NCI-H524 treated with DMSO at 0.1 percent for 48 hours (cell line): Measurements from ENCODE around the gene MPPE1.

Experiments
- DNase-seq: peaks from one replicate; lab custom pipeline; 2025; lab: John Stamatoyannopoulos, UW

The MPPE1 gene

GRCh38 chr18:11884396-11885030 lies 23.6 kb downstream of the MPPE1 start:
- no peak for DNase-seq

- no peak for DNase-seq
These were observed 25.0 kb downstream of the MPPE1 start for GRCh38 chr18:11883153-11883552.

DNA sequence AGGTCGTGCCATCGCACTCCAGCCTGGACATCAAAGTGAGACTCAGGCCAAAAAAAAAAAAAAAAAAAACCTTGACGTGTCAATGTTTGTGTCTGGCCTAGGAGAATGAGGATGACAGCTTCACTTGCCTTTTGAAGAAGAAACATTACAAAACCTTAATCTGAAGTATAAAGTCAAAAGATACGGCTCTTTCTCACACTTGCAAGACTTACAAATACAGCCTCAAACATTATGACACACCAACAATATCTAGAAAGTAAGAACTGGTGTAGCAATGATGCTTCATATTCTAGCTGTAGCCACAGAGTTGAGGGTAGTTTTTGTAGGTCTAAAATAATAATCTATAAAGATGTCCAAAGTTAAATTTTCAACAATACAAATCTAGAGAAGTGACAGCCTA lies 25.5 kb downstream of the MPPE1 start:
- DNase-seq: no peak

DNA sequence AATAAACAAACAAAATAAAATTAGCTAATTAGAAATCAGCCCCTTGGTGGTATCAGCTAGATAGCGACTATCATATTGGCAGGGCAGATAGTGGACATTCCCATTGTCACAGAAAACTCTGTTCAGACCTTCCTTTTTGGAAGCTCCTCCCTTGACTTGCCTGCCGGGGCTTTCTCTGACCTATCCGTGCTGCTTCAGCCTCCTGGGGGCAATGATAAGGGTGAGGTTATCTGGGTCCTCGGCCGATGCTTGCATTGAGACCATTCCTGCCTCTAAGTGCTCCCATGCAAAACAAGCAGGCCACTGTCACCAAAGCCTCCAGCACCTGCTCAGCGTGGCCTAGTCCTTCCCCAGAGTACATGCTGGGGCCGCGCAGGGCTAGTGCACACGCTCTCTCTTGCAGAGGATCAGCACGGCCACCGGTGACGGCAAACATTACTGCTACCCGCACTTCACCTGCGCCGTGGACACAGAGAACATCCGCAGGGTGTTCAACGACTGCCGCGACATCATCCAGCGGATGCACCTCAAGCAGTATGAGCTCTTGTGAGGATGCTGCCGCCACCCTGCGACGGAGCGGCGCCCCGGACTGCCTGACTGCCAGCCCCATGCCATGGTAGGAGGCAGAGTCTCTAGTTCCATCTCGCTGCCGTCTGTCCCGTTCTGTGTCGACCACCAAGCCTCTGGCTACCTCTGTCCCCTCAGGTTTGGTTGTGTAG lies 27.4 kb downstream of the MPPE1 start:
- DNase-seq: no peak

DNA sequence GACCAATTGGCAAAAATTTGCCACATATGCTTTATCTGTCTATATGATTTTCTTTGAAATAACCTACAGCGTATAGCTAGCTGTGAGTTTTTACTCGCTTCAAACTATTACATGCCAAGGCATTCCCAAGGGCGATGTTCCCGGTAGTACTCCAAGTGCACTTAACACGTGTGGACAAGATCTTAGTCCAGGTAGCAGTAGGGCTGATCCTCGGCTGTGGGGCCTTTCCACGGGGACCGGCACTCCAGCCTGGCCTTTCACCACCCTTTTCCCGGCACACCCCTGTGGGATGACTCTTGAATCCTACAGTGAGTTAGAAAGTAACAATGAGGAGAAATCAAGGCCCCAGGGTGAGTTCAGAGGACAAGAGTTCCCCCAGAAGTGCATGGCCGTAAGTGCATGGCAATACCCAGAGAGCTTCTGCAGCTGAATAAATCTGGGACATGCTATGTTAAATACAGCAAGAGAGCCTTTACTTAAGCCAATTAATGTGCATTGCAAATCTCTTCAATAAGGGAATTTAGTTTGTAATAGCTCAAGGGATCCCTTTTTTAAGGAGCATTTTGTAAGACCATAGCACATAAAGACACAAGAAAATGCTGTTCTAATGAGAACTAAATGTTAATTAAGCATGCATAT lies 30.5 kb downstream of the MPPE1 start:
- no peak for DNase-seq

DNA sequence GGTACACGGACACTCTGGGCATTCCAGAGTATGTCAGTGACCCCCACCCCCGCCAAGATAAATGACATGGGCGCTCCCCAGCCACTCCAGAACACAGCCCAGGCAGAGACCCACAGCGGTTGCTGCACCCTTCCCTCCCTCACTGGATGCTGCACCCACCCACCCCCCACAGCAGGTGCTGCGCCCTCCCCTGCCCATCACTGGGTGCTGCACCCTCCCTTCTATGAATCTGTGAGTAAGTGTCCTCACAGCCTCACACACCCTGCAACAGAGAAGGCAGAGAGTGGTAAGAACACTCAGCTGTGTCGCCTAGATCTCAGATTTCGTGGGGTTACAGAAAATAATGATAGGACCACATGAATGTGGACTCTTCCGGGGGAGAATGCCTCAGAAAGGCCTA lies 33.4 kb downstream of the MPPE1 start:
- no peak for DNase-seq

- no peak for DNase-seq
These were observed 34.3 kb downstream of the MPPE1 start for GRCh38 chr18:11873670-11874340.

- DNase-seq: no peak
These were observed 35.5 kb downstream of the MPPE1 start for GRCh38 chr18:11872479-11873136.

GRCh38 chr18:11871501-11871900 lies 36.6 kb downstream of the MPPE1 start:
- no peak for DNase-seq

DNA sequence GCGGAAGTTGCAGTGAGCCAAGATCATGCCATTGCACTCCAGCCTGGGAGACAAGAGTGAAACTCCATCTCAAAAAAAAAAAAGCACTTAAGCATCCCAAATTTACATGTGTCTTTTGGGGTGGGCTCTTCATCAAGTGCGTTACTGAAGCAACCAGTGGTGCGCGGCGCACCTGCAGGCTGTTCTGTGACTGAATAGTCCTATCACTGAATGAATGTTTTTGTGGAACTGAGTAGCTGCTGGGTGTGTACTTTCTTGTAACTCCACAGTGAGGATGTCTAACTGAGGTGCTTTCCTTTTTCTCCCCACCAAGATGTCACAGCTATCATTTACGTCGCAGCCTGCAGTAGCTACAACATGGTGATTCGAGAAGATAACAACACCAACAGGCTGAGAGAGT lies 39.9 kb downstream of the MPPE1 start:
- DNase-seq: no peak

DNA sequence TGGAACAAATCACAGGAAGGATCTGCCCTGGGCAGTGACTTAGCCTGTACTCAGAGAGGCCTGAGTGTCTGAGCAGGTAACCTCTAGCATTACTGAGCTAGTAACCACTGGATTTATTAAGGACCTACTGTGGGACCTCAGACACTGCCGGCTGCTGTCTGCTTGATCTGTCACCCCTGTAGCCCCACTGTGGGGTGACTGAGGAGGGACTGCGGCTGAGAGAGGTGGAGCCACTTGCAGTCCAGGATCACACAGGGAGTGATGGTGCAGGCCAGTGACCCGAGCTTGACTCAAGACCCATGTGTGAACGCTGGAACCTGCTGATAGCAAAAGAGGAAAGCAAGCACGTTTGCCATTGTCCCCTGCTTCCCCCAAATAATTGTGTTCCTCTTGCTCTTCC lies 41.4 kb downstream of the MPPE1 start:
- no peak for DNase-seq

DNA sequence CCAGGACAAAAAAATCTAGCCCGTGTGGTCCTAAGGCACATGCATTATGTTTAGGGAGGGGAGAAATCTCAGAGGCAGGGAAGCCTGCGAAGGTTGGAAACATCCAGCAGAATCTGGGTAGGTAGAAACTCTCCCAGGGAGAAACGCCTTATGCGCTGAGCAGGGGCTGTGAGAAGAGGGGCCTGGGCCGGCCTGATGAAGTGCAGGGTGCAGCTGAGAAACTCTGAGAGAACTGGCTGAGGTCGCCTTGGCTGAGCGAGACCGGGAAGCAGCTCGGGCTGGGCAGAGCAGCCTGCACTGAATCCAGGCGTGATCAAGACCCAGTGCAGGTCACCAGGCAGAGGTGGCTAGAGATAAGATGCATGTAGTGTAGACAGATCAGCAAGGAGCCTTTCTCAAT lies 41.8 kb downstream of the MPPE1 start:
- DNase-seq: no peak

DNA sequence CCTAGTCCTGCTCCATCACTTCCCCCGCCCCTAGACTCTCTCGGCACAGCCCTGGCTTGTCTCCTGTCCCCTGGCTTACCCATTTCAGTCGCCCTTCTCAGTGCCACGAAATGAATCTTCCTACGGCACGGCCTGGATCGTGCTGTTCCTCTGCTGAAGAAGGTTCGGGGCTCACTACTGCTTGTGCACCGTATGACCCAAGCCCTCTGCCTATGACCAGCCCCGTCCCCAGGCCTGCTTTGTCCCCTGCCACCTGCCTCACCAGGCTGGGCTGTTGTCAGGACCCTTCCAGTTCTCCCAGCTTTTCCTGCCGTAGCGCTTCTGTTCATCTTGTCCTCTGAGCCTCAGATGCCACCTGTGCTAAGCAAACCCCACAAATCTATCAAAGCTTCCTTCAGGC lies 43.0 kb downstream of the MPPE1 start:
- no peak for DNase-seq

DNA sequence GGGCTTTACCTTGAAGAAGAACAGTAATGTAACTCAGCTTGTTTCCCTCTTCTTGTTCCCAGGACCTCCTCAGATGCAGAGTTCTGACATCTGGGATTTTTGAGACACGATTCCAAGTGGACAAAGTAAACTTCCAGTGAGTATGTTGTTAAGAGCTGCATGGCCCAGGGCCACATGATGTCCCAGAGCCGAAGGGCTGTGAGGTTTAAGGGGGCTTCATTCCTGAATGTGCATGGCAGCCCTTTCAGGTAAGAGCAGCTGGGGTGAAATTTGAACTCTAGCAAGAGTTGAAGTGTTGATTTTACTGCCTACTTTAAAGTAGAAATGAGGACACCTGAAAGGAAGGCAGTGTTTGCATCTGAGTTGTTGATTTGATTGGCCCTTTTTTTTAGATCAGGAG lies 43.6 kb downstream of the MPPE1 start:
- DNase-seq: no peak

- DNase-seq: no peak
These were observed 45.5 kb downstream of the MPPE1 start for GRCh38 chr18:11862468-11863137.

- DNase-seq: no peak
These were observed 46.4 kb downstream of the MPPE1 start for GRCh38 chr18:11861583-11862288.

GRCh38 chr18:11860594-11861450 lies 47.3 kb downstream of the MPPE1 start:
- no peak for DNase-seq

GRCh38 chr18:11859903-11860407 lies 48.2 kb downstream of the MPPE1 start:
- no peak for DNase-seq

DNA sequence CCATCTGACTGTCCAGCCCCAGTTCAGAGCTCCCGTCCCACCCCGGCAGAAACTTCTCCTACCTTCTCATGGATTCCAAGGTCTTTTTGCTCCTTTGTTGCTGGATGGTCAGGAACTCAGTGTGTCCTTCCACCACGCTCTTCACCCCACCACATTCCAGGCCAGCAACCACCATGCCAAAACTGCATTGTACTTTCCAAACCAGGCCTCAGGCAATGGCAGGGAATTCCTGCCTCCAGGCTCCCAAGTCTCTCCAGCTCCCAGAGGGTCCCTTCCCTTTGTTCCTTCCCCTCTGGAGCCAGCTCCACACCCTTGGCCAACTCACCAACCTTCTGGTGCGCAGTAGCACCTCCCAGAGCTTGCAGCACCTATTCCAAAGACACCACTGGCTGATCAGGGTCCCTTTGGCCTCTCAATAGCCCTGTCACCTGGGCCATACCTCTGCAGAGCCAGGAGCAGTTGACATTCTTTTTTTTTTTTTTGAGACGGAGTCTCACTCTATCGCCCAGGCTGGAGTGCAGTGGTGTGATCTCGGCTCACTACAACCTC lies 48.8 kb downstream of the MPPE1 start:
- no peak for DNase-seq
